Fibroblast of skin of right biceps (primary cell): ENCODE data around the gene ARSB.
"Not testable (repeated sequence)": the region's sequence is repeated elsewhere in the genome, so short reads cannot be mapped to it uniquely, and the experiment has no call there.

ENCODE experiments used
- DNase-seq: peaks from one replicate; pipeline ENCODE4 v3.0.0-alpha.2; 2013

ARSB gene

GRCh38 chr5:78895616-78896015, 89.5 kb downstream of the ARSB start:
- DNase-seq = no peak

DNA sequence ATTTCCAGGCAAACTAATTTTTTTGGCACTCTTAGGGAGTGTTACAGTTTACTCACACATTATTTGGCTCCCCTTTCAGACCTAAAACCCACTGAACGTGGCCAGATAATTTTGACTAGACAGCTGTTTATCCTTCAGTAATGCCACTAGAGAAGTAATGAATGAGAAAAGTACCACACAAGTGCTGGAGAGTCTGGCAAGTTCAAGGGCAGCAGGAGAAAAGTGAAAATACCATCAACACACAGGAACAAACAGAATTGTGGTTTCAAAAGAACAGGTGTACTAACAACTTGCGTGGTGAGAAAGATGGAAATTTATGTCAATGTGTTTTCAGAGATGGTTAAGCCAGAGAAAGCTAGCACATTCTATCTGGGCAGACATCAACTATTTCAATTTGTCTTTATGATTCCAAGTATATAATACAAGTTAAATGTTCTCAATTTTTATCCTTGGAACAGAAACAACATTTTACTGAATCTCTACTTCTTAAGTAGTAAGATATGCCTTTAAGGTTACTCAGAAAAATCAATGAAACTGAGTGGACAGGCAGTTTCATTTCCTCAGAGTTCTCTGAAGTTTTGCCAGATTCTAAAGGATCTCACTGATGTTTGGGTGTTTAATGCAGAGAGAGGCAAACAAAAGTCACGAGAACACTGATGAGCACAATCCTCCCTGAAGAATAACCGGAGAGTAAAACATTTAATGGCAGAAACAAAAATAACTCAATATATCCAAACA, 91.0 kb downstream of the ARSB start:
- DNase-seq = no peak

DNA sequence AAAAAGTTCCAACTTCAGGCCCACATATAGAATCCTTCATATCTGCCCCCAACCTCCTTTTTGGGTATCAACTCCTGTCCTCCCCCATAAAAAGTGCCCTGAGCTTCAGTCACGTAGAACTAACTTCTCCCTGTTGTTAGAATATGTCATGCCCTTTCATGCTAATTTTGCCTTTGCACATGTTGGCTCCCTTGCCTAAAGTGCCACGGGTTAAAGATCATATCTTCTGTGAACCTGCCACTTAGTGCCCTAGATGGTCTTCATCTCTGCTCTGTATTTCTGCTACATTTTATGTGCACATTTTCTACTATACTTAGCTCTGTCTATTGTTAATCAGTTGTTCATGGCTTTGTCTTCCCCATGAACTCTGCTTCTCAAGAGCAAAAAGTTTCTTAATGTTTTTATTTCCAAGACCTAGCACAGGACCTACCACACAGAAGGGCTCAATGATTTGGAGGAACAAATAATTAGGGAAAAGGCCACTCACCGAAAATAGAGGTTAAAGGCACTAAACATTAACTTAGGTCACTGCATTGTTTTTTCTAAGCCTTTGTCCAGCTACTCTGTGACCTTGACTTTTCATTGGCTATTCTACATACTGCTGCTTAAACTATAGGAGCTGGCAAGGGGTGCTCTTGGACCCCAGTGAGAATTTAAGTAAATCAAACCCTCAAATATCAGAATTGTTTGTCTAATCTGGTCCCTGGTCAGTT, 94.3 kb downstream of the ARSB start:
- DNase-seq = no peak

DNA sequence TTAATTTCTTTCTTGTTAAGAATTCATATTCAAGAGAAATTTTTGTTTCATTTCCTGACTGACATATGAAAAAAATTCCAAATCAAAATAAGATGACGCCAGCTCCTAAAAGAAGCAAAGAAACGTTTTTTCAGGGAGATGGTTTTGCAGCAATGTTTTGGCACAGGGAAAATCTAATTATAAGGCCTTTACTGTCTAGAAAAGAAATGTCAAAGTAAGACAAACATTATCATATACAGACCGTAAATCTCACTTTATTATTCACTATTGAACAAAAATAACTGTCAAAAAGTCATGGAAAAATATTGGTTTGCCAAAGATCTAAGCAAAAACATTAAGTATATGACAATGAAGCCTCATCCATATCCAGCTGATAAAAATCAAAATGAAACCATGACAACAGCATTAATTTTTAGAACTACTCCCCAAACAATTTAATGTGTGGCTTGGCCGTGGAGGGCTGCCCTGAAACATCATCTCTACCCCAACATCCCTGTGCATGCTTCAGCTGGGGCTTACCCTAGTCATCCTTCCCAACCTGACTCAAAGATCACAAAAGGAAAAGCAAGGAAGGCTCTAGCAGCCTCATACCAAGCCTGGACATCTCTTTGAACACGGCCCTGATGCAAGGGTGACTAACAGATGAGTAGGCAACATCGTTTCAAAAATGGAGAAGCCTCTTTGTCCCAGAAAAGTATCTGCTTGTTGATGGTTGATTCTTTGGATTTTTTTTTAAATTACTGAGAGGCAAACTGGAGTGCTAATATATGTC, 95.6 kb downstream of the ARSB start:
- DNase-seq = peak; percentile 78

DNA sequence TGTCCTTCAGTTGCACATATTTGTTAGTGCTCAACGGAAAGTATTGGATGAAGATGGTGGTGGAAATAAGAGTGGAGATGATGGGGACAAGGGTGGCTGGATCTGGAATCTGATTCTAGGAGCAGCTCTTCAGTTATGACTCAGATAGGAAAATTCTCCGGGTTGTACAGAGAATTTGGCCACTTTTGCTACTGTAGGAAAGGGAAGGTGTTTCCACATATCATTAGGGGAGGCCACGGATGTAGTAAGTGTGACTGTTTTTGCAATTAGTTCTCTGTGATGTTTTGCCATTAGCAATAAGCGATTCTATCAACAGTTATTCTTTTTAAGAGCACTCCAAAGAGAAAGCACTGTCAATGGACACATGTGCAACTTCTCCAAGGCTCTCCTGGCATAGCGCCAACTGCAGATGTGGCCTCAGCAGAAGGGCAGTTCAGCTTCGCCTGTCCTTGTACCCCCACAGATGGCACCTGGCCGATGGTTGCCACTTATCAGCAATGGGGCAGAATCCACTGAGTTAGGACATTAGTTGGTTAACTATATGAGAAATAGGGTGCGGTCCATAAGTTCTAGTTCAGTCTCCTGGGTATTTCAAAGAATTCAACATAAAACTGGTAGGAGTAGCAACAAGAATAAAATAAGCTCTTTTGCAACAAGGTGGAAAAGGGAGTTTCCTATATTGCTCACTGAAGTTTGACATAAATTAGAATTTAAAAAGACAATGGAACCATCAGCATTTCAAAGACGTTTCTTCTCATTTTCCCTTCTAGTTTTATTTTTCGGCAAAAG, 96.3 kb downstream of the ARSB start:
- no peak for DNase-seq

DNA sequence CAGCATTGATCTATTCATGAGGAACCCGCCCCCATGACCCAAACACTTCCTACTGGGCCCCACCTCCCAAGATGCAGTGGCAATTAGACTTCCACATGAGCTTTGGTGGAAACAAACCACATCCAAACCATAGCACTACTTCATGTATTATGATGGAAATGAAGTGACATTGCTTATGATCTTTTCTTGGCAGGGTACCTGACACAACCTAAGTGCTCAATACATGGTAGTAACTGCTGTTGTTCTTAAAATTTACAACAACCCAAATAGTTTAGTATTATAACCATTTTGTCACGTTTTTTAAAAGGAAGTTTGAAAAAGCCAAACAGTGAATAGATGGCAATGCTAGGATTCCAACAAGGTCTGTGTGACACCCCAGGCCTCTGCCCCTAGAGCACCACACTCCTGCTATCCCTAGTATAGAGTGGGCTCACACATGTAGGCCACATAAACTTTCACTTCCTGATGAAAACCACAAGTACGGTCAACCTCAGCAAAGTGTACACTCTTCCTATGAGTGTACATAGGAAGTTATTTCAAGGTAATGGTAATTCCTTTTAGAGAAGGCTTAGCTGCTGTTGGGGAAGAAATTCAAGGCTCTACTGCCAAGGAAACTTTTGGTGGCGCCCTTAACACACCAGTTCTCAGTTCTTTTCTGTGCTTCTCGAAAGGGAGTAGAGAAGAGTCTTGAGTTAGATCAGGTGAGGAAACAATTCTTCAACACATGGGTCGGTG, 97.6 kb downstream of the ARSB start:
- DNase-seq = no peak

- DNase-seq = peak; percentile 15
Measured at GRCh38 chr5:78886341-78887230, 98.5 kb downstream of the ARSB start.

DNA sequence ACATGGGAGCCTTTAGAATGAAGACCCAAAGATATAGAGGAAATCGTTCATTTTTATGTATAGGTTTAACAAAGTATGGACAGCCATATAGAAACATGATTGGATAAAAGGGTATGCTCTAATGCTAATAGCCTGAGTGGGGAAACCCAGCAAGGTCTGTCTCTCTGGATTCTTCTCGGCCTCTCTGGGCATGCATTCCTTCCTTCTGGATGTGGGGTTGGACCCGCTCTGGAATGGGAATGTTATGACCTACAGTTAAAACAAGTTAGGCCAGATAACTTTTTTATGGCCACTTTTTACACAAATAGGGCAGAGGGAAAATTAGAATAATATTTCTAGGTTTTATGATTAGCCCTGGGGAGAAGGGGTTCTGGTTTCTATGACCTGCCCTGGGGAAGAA, 103.2 kb downstream of the ARSB start:
- DNase-seq = no peak

GRCh38 chr5:78879516-78879915, 105.6 kb downstream of the ARSB start:
- DNase-seq = no peak

- DNase-seq = not testable (repeated sequence)
Measured at GRCh38 chr5:78866076-78866475, 119.0 kb downstream of the ARSB start.

DNA sequence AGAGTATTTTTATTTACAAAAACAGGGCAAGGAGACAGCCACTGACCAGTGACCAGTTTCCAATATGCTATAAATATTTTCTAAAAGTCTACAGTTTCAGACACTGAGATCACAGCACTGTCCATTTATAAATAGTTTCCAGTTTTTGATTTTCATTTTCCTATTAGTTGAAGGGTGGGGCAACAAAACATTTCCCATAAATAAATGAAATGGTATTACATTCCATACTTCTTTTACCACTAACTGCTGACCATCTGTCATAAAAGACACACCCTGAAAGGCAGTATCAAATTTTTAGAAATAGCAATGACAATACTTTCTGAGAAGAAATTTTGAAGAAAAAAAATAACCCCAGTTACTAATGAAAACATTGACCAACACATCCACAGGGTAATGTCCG, 126.7 kb downstream of the ARSB start:
- no peak for DNase-seq

DNA sequence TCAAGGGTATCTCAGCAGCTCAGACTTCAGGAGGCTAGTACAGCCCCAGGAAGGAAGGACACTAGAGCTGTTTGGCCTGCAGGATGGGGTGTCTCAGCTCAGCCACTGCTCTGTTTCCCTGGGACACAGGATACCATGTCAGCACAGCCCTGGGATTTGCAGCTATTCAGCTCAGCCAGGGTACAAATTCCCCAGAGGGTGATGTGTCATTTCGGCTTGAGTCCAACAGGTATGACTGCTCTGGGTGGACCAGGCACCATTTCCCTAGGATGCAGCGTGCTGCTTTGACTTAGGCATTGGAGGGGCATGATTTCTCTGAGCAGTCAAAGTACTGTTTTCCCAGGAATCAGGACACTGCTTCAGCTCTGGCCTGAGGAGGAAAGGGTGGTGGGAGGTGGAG, 130.1 kb downstream of the ARSB start:
- DNase-seq = no peak

- not testable (repeated sequence) for DNase-seq
Measured at GRCh38 chr5:78851891-78852290, 133.2 kb downstream of the ARSB start.

GRCh38 chr5:78845470-78845869, 139.6 kb downstream of the ARSB start:
- DNase-seq = no peak

DNA sequence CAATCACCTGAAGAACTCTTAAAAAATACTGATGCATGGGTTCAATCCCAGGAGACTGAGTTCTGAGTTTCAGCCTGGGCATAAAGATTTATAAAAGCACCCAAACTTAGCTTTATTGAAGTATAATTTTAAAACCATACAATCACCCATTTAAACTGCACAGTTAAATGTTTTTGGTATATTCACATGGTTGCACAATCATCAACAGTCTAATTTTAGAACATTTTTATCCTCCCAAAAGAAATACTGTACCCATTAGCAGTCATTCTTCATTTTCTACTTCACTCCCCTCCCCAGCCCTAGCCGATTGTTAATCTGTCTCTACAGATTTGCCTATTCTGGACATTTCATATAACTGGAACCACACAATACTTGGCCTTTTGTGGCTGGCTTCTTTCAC, 141.7 kb downstream of the ARSB start:
- no peak for DNase-seq

GRCh38 chr5:78841767-78842166, 143.3 kb downstream of the ARSB start:
- DNase-seq = peak; percentile 42

DNA sequence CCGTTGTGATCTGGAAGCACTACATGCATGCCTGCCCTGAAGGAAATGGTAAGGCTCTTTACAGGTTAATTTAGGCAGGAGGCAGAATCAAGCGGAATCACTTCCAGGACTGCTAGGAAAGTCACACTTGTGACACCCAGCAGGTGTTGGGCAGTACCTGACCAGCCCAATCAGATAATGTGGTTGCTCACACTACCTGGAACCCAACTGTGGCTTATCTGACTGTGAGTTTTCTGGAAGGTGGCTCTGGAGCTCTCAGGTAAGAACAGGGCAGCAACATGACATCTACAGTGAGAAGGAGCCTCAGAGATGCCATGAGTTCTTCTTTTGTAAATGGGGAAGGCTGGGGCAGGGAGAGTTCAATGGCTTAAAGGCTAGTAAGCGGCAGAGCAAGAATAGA, 146.4 kb downstream of the ARSB start:
- no peak for DNase-seq

GRCh38 chr5:78837836-78838235, 147.3 kb downstream of the ARSB start:
- no peak for DNase-seq

- DNase-seq = no peak
Measured at GRCh38 chr5:78835176-78835575, 149.9 kb downstream of the ARSB start.

DNA sequence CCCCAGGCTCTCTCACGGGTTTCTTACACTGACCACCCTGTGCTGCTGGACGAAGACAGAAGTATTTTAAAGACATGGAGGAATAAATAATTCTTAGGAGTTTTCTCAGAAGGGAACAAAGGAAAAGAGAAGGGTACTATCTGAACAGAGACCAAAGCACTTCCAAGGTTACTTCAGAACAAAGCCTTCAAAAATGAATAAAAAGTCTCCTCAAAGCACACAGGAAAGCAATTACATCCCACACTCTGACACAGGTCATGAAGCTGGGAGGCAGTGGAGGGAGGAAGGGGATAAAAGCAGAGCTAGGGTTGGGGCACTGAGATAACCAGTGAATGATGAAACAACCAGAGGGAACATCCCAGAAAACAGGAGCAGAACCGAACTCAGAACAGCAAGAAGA, 151.8 kb downstream of the ARSB start:
- no peak for DNase-seq

- DNase-seq = no peak
Measured at GRCh38 chr5:78830528-78831046, 154.5 kb downstream of the ARSB start.
